ENCODE data around the gene UBA7. TPM values are rescaled to one million over a fixed set of nuclear protein-coding genes. Genes with fewer than 3 reads are reported as not detected.
"Not testable (repeated sequence)": the region's sequence is repeated elsewhere in the genome, so short reads cannot be mapped to it uniquely, and the experiment has no call there.

UBA7 gene
- total RNA-seq, 1 donor from 2014 or later: 79.4 TPM

GRCh38 chr3:49786357-49787181 lies 27.2 kb downstream of the UBA7 start, which contains the start of gene IP6K1:
Gene IP6K1, minus strand, starts transcription at chr3:49786542. Its CDS starts 38,502 bp downstream, at chr3:49748040.
- peak; percentile 98 for DNase-seq (ENCODE audit: extremely low read depth, low read depth, low spot score)

- no peak for DNase-seq (ENCODE audit: extremely low read depth, low read depth, low spot score)
These were observed 28.0 kb downstream of the UBA7 start for GRCh38 chr3:49785565-49786356.

- DNase-seq (ENCODE audit: extremely low read depth, low read depth, low spot score): not testable (repeated sequence)
These were observed 31.5 kb downstream of the UBA7 start for GRCh38 chr3:49782277-49782676.

- no peak for DNase-seq (ENCODE audit: extremely low read depth, low read depth, low spot score)
These were observed 32.1 kb downstream of the UBA7 start for GRCh38 chr3:49781415-49782199.

- DNase-seq (ENCODE audit: extremely low read depth, low read depth, low spot score): not testable (repeated sequence)
These were observed 32.8 kb downstream of the UBA7 start for GRCh38 chr3:49780975-49781365.

GRCh38 chr3:49780080-49780974 lies 33.4 kb downstream of the UBA7 start:
- DNase-seq (ENCODE audit: extremely low read depth, low read depth, low spot score): no peak

GRCh38 chr3:49779358-49780079 lies 34.2 kb downstream of the UBA7 start:
- no peak for DNase-seq (ENCODE audit: extremely low read depth, low read depth, low spot score)

- DNase-seq (ENCODE audit: extremely low read depth, low read depth, low spot score): not testable (repeated sequence)
These were observed 37.7 kb downstream of the UBA7 start for GRCh38 chr3:49776101-49776500.

GRCh38 chr3:49775538-49775937 lies 38.2 kb downstream of the UBA7 start:
- DNase-seq (ENCODE audit: extremely low read depth, low read depth, low spot score): no peak

GRCh38 chr3:49772703-49773102 lies 41.0 kb downstream of the UBA7 start:
- DNase-seq (ENCODE audit: extremely low read depth, low read depth, low spot score): no peak

GRCh38 chr3:49771340-49771938 lies 42.3 kb downstream of the UBA7 start:
- no peak for DNase-seq (ENCODE audit: extremely low read depth, low read depth, low spot score)

GRCh38 chr3:49769926-49770325 lies 43.8 kb downstream of the UBA7 start:
- no peak for DNase-seq (ENCODE audit: extremely low read depth, low read depth, low spot score)

GRCh38 chr3:49769286-49769915 lies 44.4 kb downstream of the UBA7 start:
- no peak for DNase-seq (ENCODE audit: extremely low read depth, low read depth, low spot score)

GRCh38 chr3:49763981-49764380 lies 49.8 kb downstream of the UBA7 start:
- no peak for DNase-seq (ENCODE audit: extremely low read depth, low read depth, low spot score)

- no peak for DNase-seq (ENCODE audit: extremely low read depth, low read depth, low spot score)
These were observed 52.1 kb downstream of the UBA7 start for GRCh38 chr3:49761661-49762060.

- DNase-seq (ENCODE audit: extremely low read depth, low read depth, low spot score): no peak
These were observed 54.5 kb downstream of the UBA7 start for GRCh38 chr3:49759226-49759625.

GRCh38 chr3:49757197-49757596 lies 56.6 kb downstream of the UBA7 start:
- DNase-seq (ENCODE audit: extremely low read depth, low read depth, low spot score): no peak

- no peak for DNase-seq (ENCODE audit: extremely low read depth, low read depth, low spot score)
These were observed 57.7 kb downstream of the UBA7 start for GRCh38 chr3:49756036-49756435.

Measured in glomerular endothelial cell (primary cell).